Measurements from ENCODE around the gene TSHZ1. TPM values are rescaled to one million over a fixed set of nuclear protein-coding genes. Genes with fewer than 3 reads are reported as not detected.

Gene TSHZ1
- total RNA-seq, 1 donor from 2014 or later, result 24.6 TPM

DNA sequence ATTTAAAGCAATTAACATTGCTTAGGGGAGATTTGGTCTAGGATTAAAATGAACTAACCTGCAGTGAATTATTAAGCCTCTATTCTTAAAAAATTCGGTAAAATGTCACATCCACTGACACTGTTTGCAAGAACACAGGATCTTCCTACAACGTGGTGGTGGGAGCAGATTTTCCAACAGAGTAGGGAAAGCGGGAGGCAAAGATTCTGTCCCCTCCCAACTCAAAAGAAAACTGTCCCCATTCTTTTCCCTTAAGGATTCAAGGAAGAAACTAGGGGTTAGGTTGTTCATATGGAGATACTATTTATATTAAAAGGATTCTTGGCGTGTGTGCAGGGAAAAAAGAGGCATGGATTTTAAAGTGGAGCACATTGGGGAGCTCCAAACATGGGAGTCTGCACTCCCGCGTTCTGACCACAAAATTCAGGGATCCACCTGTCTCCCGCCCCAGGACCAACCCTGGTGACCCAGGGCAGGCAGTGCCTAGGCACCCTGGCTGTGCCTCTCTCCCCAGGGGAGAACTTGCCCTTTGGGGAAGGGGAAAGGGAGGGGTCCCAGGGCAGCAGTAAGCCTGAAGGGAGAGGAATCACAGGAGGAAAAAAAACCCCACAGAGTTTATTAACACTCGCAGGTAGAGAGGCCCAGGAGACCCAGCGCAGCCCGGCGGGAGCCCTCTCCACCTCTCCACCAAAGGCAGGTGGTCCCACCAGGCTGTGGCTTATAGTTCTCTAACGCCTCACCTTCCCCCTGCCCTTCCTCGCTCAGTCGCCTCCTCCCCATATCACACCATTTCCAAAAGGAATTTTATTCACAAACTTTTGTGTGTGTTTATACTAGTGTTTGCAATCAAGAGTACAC is 3.9 kb upstream of the TSHZ1 start:
- H3K4me1 ChIP-seq, result peaks cover 87% of the 10 kb centered on the region
- no peak for DNase-seq
- H3K36me3 ChIP-seq, result peaks cover 5% of the 10 kb centered on the region
- intact Hi-C loops (cut with micrococcal nuclease), result no loop called here
- peak overlapping the region; percentile 99 for H3K27ac ChIP-seq (replicated peaks)
- no peaks in the 10 kb centered on the region for H3K9me3 ChIP-seq (replicated peaks)
- peak overlapping the region; percentile 85 for H3K4me3 ChIP-seq
- TF ChIP-seq, protein P1, sequence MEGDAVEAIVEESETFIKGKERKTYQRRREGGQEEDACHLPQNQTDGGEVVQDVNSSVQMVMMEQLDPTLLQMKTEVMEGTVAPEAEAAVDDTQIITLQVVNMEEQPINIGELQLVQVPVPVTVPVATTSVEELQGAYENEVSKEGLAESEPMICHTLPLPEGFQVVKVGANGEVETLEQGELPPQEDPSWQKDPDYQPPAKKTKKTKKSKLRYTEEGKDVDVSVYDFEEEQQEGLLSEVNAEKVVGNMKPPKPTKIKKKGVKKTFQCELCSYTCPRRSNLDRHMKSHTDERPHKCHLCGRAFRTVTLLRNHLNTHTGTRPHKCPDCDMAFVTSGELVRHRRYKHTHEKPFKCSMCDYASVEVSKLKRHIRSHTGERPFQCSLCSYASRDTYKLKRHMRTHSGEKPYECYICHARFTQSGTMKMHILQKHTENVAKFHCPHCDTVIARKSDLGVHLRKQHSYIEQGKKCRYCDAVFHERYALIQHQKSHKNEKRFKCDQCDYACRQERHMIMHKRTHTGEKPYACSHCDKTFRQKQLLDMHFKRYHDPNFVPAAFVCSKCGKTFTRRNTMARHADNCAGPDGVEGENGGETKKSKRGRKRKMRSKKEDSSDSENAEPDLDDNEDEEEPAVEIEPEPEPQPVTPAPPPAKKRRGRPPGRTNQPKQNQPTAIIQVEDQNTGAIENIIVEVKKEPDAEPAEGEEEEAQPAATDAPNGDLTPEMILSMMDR (IDR thresholded peaks at IDR 0.05; ENCODE audit: borderline replicate concordance), result no peak
- no peaks in the 10 kb centered on the region for H3K27me3 ChIP-seq (ENCODE audit: low read depth)

DNA sequence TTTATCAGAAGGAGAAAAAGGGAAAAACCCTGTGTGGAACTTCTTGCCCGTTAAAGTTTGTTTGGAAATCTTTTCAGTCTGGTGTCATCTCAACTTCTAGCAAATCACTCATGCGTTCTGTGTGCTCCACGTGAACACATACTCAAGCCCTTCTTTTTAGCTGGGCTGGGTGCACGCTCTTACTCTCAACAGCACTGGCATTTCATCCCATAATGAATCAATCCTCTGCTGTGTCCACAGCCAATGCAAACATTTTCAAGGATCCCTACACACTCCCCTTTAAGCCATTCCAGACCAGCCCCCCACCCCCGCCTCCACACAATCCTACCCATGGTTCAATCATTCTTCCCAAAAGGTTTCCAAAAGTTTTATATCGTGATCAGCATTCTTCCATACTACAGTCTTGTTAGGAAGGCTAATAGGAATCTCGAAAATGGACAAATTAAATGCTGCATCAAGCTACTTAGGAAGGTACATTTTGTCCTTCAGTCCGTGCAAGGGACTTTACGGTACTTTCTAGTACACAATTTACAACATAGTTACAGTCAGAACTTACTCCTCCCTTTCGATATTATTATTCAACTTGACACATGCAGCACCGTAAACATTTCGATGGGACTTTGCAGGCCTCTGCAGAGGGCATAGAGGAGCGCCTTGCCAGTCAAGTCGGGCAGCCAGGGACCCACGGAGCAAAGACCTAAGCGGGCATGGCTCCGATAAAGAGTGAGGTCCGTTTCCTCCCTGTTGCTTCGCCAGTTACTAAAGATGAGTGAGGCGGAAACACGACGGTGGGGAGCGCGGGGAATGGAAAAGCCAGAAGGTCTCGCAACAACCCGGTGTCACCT is 3.1 kb upstream of the TSHZ1 start:
- H3K27ac ChIP-seq (replicated peaks), result peak overlapping the region; percentile 99
- H3K4me1 ChIP-seq, result peaks cover 86% of the 10 kb centered on the region
- H3K4me3 ChIP-seq, result peak overlapping the region; percentile 85
- no peaks in the 10 kb centered on the region for H3K27me3 ChIP-seq (ENCODE audit: low read depth)
- intact Hi-C loops (cut with micrococcal nuclease), result no loop called here
- no peak for DNase-seq
- no peaks in the 10 kb centered on the region for H3K9me3 ChIP-seq (replicated peaks)
- H3K36me3 ChIP-seq, result no peaks in the 10 kb centered on the region
- TF ChIP-seq, protein P1 (IDR thresholded peaks at IDR 0.05; ENCODE audit: borderline replicate concordance), result no peak

DNA sequence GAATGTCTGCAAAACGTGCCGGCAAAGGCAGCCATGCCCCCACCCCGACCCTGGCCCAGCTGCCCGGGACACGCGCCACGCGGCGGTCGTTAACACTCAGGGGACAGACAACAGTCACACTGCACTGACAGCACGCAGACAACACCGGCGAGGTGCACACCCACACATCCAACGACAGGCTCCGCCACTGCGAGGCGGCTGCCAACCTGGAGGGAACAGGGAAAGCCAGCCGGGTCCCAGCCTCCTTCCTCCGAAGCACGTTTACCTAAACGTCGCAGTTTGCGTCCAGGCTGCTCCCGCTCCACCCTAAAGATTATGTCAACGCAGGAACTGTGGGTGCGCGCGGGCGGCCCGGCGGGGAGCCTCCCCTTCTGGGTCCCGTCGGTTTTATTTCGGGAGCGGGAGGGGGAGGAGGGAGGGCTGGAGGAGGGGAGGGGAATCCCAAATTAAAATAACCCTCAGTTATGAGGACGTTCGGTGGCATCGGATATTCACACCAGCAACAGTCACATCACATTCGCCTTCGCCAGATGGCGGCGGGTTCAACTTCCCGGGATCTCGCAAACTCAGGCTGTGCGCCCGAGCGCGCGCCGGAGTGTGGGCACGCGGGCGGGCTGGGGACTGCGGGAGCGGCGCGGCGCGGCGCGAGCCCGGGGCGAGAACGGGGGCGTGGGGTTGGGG is 2.3 kb upstream of the TSHZ1 start:
- Histone ChIP-seq H3K27ac (replicated peaks) (peak overlapping the region; percentile 99), H3K36me3 (no peaks in the 10 kb centered on the region), H3K27me3 (ENCODE audit: low read depth) (no peaks in the 10 kb centered on the region), H3K4me1 (peaks cover 86% of the 10 kb centered on the region), H3K4me3 (peak overlapping the region; percentile 85), H3K9me3 (replicated peaks) (no peaks in the 10 kb centered on the region)
- TF ChIP-seq, protein P1 (IDR thresholded peaks at IDR 0.05; ENCODE audit: borderline replicate concordance), result peak; percentile 27
- peak; percentile 58 for DNase-seq
- intact Hi-C loops (cut with micrococcal nuclease), result no loop called here

DNA sequence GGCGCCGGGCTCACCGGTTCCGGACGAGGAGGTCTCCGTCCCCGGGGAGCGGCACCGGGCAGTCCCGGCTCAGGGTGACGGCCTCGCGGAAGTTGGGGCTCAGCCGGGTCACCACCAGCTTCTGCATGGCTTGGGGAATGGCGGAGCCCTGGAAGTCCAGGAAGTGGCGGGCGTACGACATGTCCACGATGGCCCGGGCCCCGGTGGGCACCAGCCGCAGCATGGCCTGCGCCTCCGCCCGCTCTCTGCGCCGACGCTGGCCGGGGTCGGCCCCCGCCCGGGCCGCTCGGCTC is 1.8 kb upstream of the TSHZ1 start:
- intact Hi-C loops (cut with micrococcal nuclease), result no loop called here
- Histone ChIP-seq H3K4me3 (peak overlapping the region; percentile 85), H3K36me3 (no peaks in the 10 kb centered on the region), H3K4me1 (peaks cover 86% of the 10 kb centered on the region), H3K27ac (replicated peaks) (peak overlapping the region; percentile 99), H3K9me3 (replicated peaks) (no peaks in the 10 kb centered on the region), H3K27me3 (ENCODE audit: low read depth) (no peaks in the 10 kb centered on the region)
- TF ChIP-seq, protein P1 (IDR thresholded peaks at IDR 0.05; ENCODE audit: borderline replicate concordance), result no peak
- peak; percentile 60 for DNase-seq

All from left ventricle myocardium inferior (tissue), 1 donor.